ENCODE measurements around the gene IDH3A.

The IDH3A gene

GRCh38 chr15:78203346-78204225, 54.4 kb downstream of the IDH3A start:
- TF ChIP-seq, protein P1, sequence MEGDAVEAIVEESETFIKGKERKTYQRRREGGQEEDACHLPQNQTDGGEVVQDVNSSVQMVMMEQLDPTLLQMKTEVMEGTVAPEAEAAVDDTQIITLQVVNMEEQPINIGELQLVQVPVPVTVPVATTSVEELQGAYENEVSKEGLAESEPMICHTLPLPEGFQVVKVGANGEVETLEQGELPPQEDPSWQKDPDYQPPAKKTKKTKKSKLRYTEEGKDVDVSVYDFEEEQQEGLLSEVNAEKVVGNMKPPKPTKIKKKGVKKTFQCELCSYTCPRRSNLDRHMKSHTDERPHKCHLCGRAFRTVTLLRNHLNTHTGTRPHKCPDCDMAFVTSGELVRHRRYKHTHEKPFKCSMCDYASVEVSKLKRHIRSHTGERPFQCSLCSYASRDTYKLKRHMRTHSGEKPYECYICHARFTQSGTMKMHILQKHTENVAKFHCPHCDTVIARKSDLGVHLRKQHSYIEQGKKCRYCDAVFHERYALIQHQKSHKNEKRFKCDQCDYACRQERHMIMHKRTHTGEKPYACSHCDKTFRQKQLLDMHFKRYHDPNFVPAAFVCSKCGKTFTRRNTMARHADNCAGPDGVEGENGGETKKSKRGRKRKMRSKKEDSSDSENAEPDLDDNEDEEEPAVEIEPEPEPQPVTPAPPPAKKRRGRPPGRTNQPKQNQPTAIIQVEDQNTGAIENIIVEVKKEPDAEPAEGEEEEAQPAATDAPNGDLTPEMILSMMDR (IDR thresholded peaks at IDR 0.05; ENCODE audit: low read depth, low read length, missing control alignments), result no peak
- no peak for DNase-seq (ENCODE audit: low read depth)
- H3K4me3 ChIP-seq (ENCODE audit: low read depth, low read length), result no peak overlapping the region

DNA sequence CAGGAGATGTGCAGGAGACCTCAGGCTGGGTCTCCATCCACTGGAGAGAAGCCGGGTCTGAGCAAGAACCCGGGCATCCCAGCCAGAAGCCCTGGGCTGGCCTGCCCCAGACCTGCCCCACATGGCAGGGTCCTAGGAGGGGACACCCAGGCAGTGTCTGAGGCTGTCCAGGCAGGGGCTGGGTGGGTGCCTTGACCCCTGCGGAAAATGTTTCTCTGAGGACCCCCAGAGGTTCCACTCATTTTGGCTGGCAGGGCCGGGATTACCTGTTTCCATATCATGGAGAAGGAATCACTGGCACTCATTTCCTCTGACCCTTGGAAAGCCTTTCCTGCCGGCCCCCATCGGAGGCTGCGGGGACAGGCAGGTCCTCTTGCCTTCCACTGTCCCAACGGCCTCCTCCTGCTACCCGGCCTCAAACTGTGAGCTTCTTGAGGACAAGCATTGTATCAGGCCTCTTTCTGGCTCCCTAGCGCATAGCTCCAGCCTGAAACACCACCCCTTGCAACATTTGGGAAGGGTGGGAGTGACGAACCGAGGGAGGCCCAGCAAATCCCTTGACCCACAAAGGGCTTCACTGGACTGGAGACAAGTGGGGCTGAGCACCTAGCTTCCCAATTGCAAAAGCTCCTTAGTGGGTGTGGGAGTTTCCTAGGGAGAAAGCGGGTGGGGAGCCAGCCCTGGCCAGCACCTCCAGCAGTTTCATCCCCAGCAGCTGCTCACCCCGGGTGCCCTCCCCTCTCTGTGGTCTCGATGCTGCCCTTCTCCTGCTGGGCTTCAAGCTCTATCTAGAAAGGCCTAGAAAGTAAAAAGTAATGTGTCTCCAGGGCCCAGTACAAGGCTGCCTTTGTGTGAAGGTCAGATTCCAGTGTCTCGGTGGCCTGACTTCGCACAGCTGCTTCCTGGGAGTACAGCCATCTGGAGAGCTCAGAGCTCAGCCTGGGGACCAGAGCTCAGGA, 55.5 kb downstream of the IDH3A start:
- no peak overlapping the region for H3K4me3 ChIP-seq (ENCODE audit: low read depth, low read length)
- TF ChIP-seq, protein P1 (IDR thresholded peaks at IDR 0.05; ENCODE audit: low read depth, low read length, missing control alignments), result no peak
- no peak for DNase-seq (ENCODE audit: low read depth)

- TF ChIP-seq, protein P1 (IDR thresholded peaks at IDR 0.05; ENCODE audit: low read depth, low read length, missing control alignments), result no peak
- DNase-seq (ENCODE audit: low read depth), result no peak
- no peak overlapping the region for H3K4me3 ChIP-seq (ENCODE audit: low read depth, low read length)
Observed at GRCh38 chr15:78205337-78205736, 56.2 kb downstream of the IDH3A start.

DNA sequence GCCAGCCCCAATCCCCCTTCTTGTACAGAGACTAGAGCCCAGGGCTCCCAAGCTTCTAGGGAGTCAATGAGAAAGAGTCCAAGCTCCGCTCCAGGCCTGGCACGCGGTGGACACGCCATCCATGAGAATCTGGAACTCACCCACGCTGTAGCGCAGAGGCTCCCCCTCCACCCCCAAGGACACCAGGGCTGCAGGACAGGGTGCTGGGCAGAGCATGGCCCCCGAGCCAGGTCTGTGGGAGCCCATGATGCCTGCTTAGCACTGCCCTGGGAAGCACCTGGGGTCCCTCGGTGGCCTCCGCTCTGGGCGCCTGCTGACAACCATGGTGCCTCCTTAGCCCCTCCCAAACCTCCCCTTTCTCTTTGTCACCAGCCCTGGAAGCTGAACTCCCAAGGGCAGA, 56.7 kb downstream of the IDH3A start:
- H3K4me3 ChIP-seq (ENCODE audit: low read depth, low read length), result no peak overlapping the region
- DNase-seq (ENCODE audit: low read depth), result no peak
- TF ChIP-seq, protein P1 (IDR thresholded peaks at IDR 0.05; ENCODE audit: low read depth, low read length, missing control alignments), result no peak

GRCh38 chr15:78206326-78207109, 57.4 kb downstream of the IDH3A start:
- DNase-seq (ENCODE audit: low read depth), result no peak
- TF ChIP-seq, protein P1 (IDR thresholded peaks at IDR 0.05; ENCODE audit: low read depth, low read length, missing control alignments), result no peak
- H3K4me3 ChIP-seq (ENCODE audit: low read depth, low read length), result no peak overlapping the region

DNA sequence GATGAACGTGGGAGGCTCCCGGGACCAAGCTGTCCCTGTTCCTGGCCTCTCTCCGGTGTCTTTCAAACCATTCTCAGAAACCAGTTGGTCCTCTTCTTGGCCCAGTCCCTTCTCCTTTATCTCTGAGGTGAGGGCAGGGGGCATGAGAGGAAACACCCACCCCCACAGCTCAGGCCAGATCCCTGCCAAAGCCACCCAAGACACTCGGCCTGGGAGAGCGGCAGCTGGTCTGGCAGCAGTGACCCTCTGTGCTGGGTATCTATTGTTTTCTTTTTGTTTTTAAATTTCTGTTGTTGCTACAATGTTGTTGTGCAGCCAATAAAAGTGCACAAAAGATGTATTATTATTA, 57.9 kb downstream of the IDH3A start:
- DNase-seq (ENCODE audit: low read depth), result no peak
- no peak overlapping the region for H3K4me3 ChIP-seq (ENCODE audit: low read depth, low read length)
- TF ChIP-seq, protein P1 (IDR thresholded peaks at IDR 0.05; ENCODE audit: low read depth, low read length, missing control alignments), result no peak
